Endodermal cell (in vitro differentiated cells): ENCODE measurements around the gene TEX44. TPM values are rescaled to one million over a fixed set of nuclear protein-coding genes. Genes with fewer than 3 reads are reported as not detected.

ENCODE experiments used
- DNase-seq: peaks from one replicate; pipeline ENCODE4 v3.0.0-alpha.2; 2017
- H3K27ac ChIP-seq: 2 replicates; pipeline ENCODE4 v1.5.1; 2013; ENCODE audit warnings: mild to moderate bottlenecking, low read depth, low read length, moderate library complexity
- H3K27me3 ChIP-seq: 2 replicates; pipeline ENCODE4 v1.6.1; 2013; ENCODE audit warnings: mild to moderate bottlenecking, low read length, moderate library complexity; ENCODE audit not compliant: insufficient read depth, control insufficient read depth, poor library complexity, severe bottlenecking
- H3K36me3 ChIP-seq: 2 replicates; pipeline ENCODE4 v1.7.0; 2013; ENCODE audit warnings: mild to moderate bottlenecking, low read length, moderate library complexity; ENCODE audit not compliant: control insufficient read depth, insufficient read depth
- H3K4me1 ChIP-seq: one replicate; pipeline ENCODE4 v1.7.0; 2013; ENCODE audit warnings: low read length; ENCODE audit not compliant: control insufficient read depth, insufficient read depth
- H3K4me3 ChIP-seq: 2 replicates; pipeline ENCODE4 v1.5.1; 2013; ENCODE audit warnings: mild to moderate bottlenecking, low read length, moderate library complexity
- H3K9ac ChIP-seq: 2 replicates; pipeline ENCODE4 v1.6.1; 2013; ENCODE audit warnings: mild to moderate bottlenecking, low read length, moderate library complexity; ENCODE audit not compliant: poor library complexity, severe bottlenecking; ENCODE audit errors: extremely low read depth
- H3K9me3 ChIP-seq: 2 replicates; pipeline ENCODE4 v1.6.1; 2013; ENCODE audit warnings: mild to moderate bottlenecking, low read length, moderate library complexity; ENCODE audit not compliant: control insufficient read depth
- H3K27ac Mint-ChIP-seq: 2 replicates; pipeline ENCODE4 v1.8.0; 2020; ENCODE audit warnings: mixed read lengths
- H3K27me3 Mint-ChIP-seq: 2 replicates; pipeline ENCODE4 v1.8.0; 2021; ENCODE audit warnings: mild to moderate bottlenecking, mixed read lengths; ENCODE audit not compliant: insufficient read depth
- H3K36me3 Mint-ChIP-seq: 2 replicates; pipeline ENCODE4 v1.8.0; 2020; ENCODE audit warnings: low read depth, mixed read lengths
- H3K4me1 Mint-ChIP-seq: 2 replicates; pipeline ENCODE4 v1.8.0; 2020; ENCODE audit warnings: mixed read lengths
- H3K4me3 Mint-ChIP-seq: 2 replicates; pipeline ENCODE4 v1.8.0; 2020; ENCODE audit warnings: mild to moderate bottlenecking, moderate library complexity, mixed read lengths
- H3K9me3 Mint-ChIP-seq: 2 replicates; pipeline ENCODE4 v1.8.0; 2020; ENCODE audit warnings: mild to moderate bottlenecking, mixed read lengths
- CTCF ChIP-seq: fragments of 200-600 bp; sonication (generic); conservative IDR thresholded peaks from 2 replicates; pipeline ENCODE4 v1.5.0; 2021; ENCODE audit warnings: antibody characterized with exemption, mild to moderate bottlenecking
- WGBS, 2 experiments: methylation state at CpG; one replicate each; pipeline versions ENCODE4 v1.1.5 to v1.1.7; 2013; ENCODE audit warnings: missing lambda C conversion rate in 2 of 2, mixed read lengths in 1 of 2; ENCODE audit not compliant: insufficient coverage in 1 of 2, insufficient read length in 1 of 2; 5-methylcytosine and 5-hydroxymethylcytosine counted together
- total RNA-seq, 2 donors: library from RNA; stranded (reverse); fragmentation: NEBNext Ultra II Directional in 1 of 2; extraction: Animal tissue kit (Norgen Biotek cat#: 25700) in 1 of 2; gene quantifications; 2 replicates in 1 of 2; 3 replicates in 1 of 2; pipeline ENCODE4 v1.2.1, GENCODE V29; 2021

TEX44 gene
- total RNA-seq, 2 donors from 2014 or later, result not detected

- no peak for TF ChIP-seq CTCF
- H3K9me3 Mint-ChIP-seq, result no peaks in the 10 kb centered on the region
- Histone ChIP-seq H3K9ac (no peak overlapping the region), H3K4me1 (peaks cover 16% of the 10 kb centered on the region), H3K27me3 (no peaks in the 10 kb centered on the region), H3K9me3 (no peaks in the 10 kb centered on the region), H3K36me3 (no peaks in the 10 kb centered on the region), H3K27ac (peak overlapping the region; percentile 69), H3K4me3 (no peak overlapping the region)
- no peaks in the 10 kb centered on the region for H3K36me3 Mint-ChIP-seq
- H3K4me1 Mint-ChIP-seq, result peaks cover 27% of the 10 kb centered on the region
- peaks cover 2% of the 10 kb centered on the region for H3K27me3 Mint-ChIP-seq
- H3K27ac Mint-ChIP-seq, result peak overlapping the region; percentile 89
- peak; percentile 91 for DNase-seq
- 61 to 71% methylated on average over 10 of the region's 10 CpGs for WGBS, 2 experiments
- peak overlapping the region; percentile 63 for H3K4me3 Mint-ChIP-seq
These were observed 19.4 kb downstream of the TEX44 start for GRCh38 chr2:231612109-231612455.

DNA sequence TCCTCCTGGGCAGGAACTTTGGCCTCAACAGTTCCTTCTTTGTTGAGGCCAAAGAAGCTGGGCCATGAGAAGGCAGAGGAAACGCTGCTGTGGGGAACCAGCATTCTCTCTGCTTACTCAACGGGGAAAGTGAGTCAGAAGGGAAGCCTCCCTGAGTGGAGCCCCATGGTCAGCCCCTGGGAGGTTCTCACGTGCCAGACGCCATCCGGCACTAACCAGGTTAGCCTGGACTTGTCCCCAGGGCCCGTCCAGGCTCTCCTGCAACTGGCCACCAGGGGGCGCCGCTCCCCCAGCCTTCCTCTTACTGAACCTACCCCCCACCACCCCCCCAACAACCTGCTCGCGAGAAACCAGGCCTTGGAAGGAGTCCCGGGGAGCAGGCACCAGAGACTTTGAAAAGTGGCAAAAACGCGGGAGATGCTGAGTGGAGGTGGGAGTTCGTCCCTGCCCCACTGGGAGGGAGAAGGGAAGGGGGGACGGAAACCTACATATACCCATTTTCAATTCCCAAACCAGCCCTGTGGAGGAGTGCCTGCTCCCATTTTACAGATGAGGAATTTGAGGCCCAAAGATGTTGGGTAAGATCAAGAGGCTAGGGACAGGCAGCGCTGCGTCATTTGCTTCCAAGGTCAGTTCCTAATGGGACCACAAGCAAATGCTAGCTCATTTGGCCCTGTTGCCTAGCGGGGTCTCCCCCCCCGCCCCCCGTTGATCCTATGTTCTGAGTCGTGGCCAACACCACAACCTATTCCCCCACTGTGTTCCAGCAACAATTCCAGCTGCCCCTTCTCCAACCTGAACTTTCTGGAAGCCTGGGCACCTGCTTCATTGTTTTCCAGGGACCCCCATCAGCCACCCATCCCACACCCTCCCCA, 20.0 kb downstream of the TEX44 start:
- H3K4me1 ChIP-seq, result peaks cover 16% of the 10 kb centered on the region
- Mint-ChIP-seq H3K4me1 (peaks cover 31% of the 10 kb centered on the region), H3K36me3 (no peaks in the 10 kb centered on the region), H3K27ac (peak overlapping the region; percentile 95), H3K4me3 (peak overlapping the region; percentile 63), H3K27me3 (no peaks in the 10 kb centered on the region), H3K9me3 (no peaks in the 10 kb centered on the region)
- H3K27me3 ChIP-seq, result no peaks in the 10 kb centered on the region
- no peak overlapping the region for H3K4me3 ChIP-seq
- no peaks in the 10 kb centered on the region for H3K9me3 ChIP-seq
- 33% methylated on average over 9 to 18 of the region's 21 CpGs for WGBS, 2 experiments
- DNase-seq, result peak; percentile 96
- no peaks in the 10 kb centered on the region for H3K36me3 ChIP-seq
- TF ChIP-seq CTCF, result peak; percentile 99
- H3K27ac ChIP-seq, result peak overlapping the region; percentile 98
- no peak overlapping the region for H3K9ac ChIP-seq

DNA sequence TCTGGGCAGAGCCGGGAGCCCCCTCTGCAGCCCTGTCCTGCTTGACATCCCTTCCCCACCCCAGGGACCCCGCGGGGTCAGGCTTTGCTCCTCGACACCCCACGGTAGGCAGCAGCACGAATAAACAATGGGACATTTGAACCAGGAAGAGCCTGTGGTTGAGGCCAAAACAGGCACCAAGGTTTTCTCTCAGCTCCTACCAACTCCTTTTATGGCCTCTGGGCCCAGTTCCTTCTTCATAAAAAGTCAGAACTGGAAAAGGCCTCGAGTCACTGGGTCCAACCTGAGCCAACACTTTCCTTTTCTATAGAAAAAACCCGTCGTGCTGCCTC, 20.6 kb downstream of the TEX44 start:
- H3K27ac ChIP-seq, result peak overlapping the region; percentile 98
- no peaks in the 10 kb centered on the region for H3K9me3 ChIP-seq
- peak overlapping the region; percentile 63 for H3K4me3 Mint-ChIP-seq
- H3K9ac ChIP-seq, result peak overlapping the region; percentile 71
- H3K4me3 ChIP-seq, result peak overlapping the region; percentile 70
- H3K9me3 Mint-ChIP-seq, result no peaks in the 10 kb centered on the region
- TF ChIP-seq CTCF, result no peak
- H3K4me1 Mint-ChIP-seq, result peaks cover 31% of the 10 kb centered on the region
- H3K27me3 ChIP-seq, result no peaks in the 10 kb centered on the region
- no peak for DNase-seq
- H3K27ac Mint-ChIP-seq, result peak overlapping the region; percentile 95
- no peaks in the 10 kb centered on the region for H3K36me3 Mint-ChIP-seq
- peaks cover 16% of the 10 kb centered on the region for H3K4me1 ChIP-seq
- no peaks in the 10 kb centered on the region for H3K36me3 ChIP-seq
- WGBS, 2 experiments, result 31 to 36% methylated on average over 7 to 9 of the region's 9 CpGs
- H3K27me3 Mint-ChIP-seq, result no peaks in the 10 kb centered on the region
